Measurements from ENCODE around the gene NUP50. TPM values are rescaled to one million over a fixed set of nuclear protein-coding genes. Genes with fewer than 3 reads are reported as not detected.

NUP50 gene
- polyA plus RNA-seq, 1 experiment: 13.9 TPM

DNA sequence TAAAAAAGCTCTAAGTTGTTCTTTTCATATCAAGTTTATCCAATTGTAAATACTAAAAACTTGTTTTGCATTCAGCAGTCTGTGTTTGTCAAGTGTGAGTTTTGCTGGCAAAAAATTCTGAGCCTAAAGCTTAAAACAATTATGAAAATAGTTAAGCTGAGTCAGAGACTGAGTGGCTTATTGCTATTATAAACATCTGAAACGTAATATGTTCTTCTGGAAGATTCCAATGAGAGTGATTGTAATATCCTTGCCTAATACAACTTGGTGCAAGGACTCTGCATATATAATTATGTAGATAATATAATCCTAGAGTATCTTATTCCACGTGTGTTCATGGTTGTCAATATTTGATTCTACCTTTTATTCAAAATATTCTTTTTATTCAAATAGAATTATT is 14.1 kb upstream of the NUP50 start:
- CTCF ChIA-PET: interaction anchor here (0.9 to 1.1 kb wide), 4 partner anchors 9 to 54 kb away, joined by 3 to 4 read pairs (median 4); no protein-coding TSS in a partner anchor
- TF ChIP-seq, protein P1, sequence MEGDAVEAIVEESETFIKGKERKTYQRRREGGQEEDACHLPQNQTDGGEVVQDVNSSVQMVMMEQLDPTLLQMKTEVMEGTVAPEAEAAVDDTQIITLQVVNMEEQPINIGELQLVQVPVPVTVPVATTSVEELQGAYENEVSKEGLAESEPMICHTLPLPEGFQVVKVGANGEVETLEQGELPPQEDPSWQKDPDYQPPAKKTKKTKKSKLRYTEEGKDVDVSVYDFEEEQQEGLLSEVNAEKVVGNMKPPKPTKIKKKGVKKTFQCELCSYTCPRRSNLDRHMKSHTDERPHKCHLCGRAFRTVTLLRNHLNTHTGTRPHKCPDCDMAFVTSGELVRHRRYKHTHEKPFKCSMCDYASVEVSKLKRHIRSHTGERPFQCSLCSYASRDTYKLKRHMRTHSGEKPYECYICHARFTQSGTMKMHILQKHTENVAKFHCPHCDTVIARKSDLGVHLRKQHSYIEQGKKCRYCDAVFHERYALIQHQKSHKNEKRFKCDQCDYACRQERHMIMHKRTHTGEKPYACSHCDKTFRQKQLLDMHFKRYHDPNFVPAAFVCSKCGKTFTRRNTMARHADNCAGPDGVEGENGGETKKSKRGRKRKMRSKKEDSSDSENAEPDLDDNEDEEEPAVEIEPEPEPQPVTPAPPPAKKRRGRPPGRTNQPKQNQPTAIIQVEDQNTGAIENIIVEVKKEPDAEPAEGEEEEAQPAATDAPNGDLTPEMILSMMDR (IDR thresholded peaks at IDR 0.05; ENCODE audit: low read depth, low read length): no peak
- Histone ChIP-seq H3K9me3 (ENCODE audit: control insufficient read depth, insufficient read depth, low read length) (no peaks in the 10 kb centered on the region), H3K27ac (ENCODE audit: low read depth, low read length) (no peak overlapping the region), H3K4me3 (ENCODE audit: low read depth, low read length) (no peak overlapping the region), H3K27me3 (ENCODE audit: control insufficient read depth, insufficient read depth, low read length) (no peaks in the 10 kb centered on the region)
- DNase-seq (ENCODE audit: low read depth, low spot score): no peak
- POLR2A ChIA-PET: interaction anchor here (0.6 kb wide), 1 partner anchor 1119 kb away, joined by 3 read pairs; no protein-coding TSS in a partner anchor

DNA sequence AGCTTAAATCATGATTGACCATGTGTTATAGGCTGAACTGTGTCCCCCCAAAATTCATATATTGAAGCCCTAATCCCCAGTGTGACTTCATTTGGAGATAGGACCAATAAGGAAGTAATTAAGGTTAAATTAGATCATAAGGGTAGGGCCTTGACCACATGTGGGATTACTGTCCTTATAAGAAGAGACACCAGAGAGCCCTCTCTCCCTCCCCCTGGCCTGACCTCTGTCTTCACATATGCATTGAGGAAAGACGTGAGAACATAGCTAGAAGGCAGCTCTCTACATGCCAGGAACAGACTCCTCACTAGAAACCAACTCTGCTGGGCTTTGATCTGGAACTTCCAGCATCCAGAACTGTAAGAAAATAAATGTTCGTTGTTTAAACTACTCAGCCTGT is 13.6 kb upstream of the NUP50 start:
- H3K4me3 ChIP-seq (ENCODE audit: low read depth, low read length): no peak overlapping the region
- no peaks in the 10 kb centered on the region for H3K9me3 ChIP-seq (ENCODE audit: control insufficient read depth, insufficient read depth, low read length)
- ChIA-PET POLR2A (no interaction called here), CTCF (interaction anchor here (0.9 to 1.1 kb wide), 3 partner anchors 47 to 54 kb away, joined by 3 to 4 read pairs (median 4); no protein-coding TSS in a partner anchor)
- no peak for DNase-seq (ENCODE audit: low read depth, low spot score)
- no peaks in the 10 kb centered on the region for H3K27me3 ChIP-seq (ENCODE audit: control insufficient read depth, insufficient read depth, low read length)
- TF ChIP-seq, protein P1 (IDR thresholded peaks at IDR 0.05; ENCODE audit: low read depth, low read length): no peak
- H3K27ac ChIP-seq (ENCODE audit: low read depth, low read length): no peak overlapping the region

DNA sequence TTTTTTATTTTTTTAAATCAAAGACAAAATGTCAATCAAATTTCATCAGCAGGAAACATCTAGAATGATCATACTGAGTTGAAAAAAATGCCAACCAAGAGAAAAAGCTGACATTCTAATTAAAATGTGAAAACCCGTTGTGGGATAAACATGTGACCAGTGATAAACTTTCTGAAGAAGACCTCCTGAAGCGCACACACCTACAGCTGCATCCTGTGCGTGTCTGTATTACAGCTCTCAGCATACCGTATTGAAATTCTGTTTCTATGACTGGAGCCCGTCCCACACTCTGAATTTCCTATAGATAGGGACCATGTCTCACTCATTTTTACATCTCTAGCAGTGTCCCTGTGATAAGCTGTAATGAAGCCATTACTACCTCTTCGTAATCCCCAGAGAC is 12.2 kb upstream of the NUP50 start:
- no peak for DNase-seq (ENCODE audit: low read depth, low spot score)
- ChIA-PET CTCF (no interaction called here), POLR2A (no interaction called here)
- Histone ChIP-seq H3K9me3 (ENCODE audit: control insufficient read depth, insufficient read depth, low read length) (no peaks in the 10 kb centered on the region), H3K4me3 (ENCODE audit: low read depth, low read length) (no peak overlapping the region), H3K27ac (ENCODE audit: low read depth, low read length) (no peak overlapping the region), H3K27me3 (ENCODE audit: control insufficient read depth, insufficient read depth, low read length) (no peaks in the 10 kb centered on the region)
- TF ChIP-seq, protein P1 (IDR thresholded peaks at IDR 0.05; ENCODE audit: low read depth, low read length): no peak

DNA sequence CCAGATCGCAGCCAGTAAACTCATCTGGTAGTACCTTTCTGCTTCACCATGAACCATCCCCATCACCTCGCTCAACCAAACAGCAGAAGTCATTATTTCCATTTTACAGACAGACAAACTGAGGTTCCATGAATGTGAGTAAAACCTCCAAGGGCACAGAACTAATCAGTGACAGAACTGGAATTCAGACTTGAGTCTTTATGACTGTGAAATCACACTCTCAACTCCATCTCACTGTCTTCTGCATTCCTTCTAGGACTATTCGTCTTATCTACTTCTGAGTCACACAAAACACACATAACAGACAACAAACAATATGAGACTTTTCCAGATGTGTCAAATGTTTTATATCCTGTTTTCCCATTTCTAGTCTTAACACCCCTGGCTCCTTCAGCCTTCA is 9.3 kb upstream of the NUP50 start:
- Histone ChIP-seq H3K9me3 (ENCODE audit: control insufficient read depth, insufficient read depth, low read length) (no peaks in the 10 kb centered on the region), H3K27me3 (ENCODE audit: control insufficient read depth, insufficient read depth, low read length) (no peaks in the 10 kb centered on the region), H3K27ac (ENCODE audit: low read depth, low read length) (no peak overlapping the region), H3K4me3 (ENCODE audit: low read depth, low read length) (no peak overlapping the region)
- no peak for DNase-seq (ENCODE audit: low read depth, low spot score)
- ChIA-PET POLR2A (no interaction called here), CTCF (no interaction called here)
- TF ChIP-seq, protein P1 (IDR thresholded peaks at IDR 0.05; ENCODE audit: low read depth, low read length): no peak

DNA sequence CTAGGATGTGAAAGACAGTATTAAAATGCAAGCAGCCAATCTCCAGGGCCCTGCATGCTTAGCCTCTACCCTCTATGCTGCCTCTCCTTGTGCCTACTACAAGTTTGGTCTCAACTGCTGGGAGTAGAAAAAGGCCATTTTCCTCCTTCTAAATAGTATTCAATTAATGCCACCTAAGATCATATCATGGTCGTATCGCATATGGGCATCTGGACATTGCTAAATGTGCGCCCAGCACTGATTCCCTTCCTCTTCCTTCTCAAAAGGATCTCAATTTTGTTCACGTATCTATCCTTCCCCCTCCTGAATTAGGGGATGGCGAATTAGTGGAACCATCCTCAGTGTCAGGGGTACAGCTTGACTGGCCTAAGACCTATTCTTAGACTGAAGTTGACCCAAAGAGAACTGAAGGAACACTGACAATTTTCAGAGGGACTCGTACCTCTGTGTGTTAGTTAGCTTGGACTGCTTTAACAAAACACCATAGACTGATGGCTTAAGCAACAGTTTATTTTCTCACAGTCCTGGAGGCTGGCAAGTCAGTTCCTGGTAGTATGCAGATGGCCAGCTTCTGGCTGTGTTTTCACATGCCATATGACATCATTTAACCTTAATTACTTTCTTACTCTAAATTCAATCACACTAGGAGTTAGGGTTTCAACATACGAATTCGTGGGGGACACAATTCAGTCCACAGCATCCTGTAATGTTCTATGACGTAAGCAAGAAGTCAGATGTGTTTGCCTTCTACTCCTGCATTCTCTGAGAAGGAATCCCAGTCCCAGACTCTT is 8.5 kb upstream of the NUP50 start:
- ChIA-PET CTCF (no interaction called here), POLR2A (interaction anchor here (0.5 kb wide), 1 partner anchor 52 kb away, joined by 4 read pairs; no protein-coding TSS in a partner anchor)
- no peak for DNase-seq (ENCODE audit: low read depth, low spot score)
- TF ChIP-seq, protein P1 (IDR thresholded peaks at IDR 0.05; ENCODE audit: low read depth, low read length): no peak
- Histone ChIP-seq H3K27me3 (ENCODE audit: control insufficient read depth, insufficient read depth, low read length) (no peaks in the 10 kb centered on the region), H3K4me3 (ENCODE audit: low read depth, low read length) (no peak overlapping the region), H3K27ac (ENCODE audit: low read depth, low read length) (peak overlapping the region; percentile 22), H3K9me3 (ENCODE audit: control insufficient read depth, insufficient read depth, low read length) (no peaks in the 10 kb centered on the region)
